Panc1 (cell line): ENCODE data around the gene USP48. TPM values are rescaled to one million over a fixed set of nuclear protein-coding genes. Genes with fewer than 3 reads are reported as not detected.

Experiments
- ATAC-seq: fragments of 200-7000 bp; cut with Tn5 transposase; 2 replicates; pipeline ENCODE4 v1.9.1; 2020; ENCODE audit warnings: mild to moderate bottlenecking, moderate library complexity
- BruUV-seq: library from RNA; stranded (reverse); fragments of 400-500 nt; replicated peaks from 2 replicates; lab custom pipeline; 2021; lab: Mats Ljungman, UMichigan
- CTCF ChIA-PET: fragments of 300-600 bp; sonication (Branson Sonifier 250); formaldehyde crosslinking; loops from one replicate; lab custom pipeline; 2022; ENCODE audit warnings: antibody characterized with exemption; lab: Charles Lee
- POLR2A ChIA-PET: fragments of 300-600 bp; sonication (Branson Sonifier 250); formaldehyde crosslinking; loops from one replicate; lab custom pipeline; 2022; ENCODE audit warnings: antibody characterized with exemption; lab: Charles Lee
- DNase-seq: peaks from one replicate; pipeline ENCODE4 v3.0.0-alpha.2; 2010; ENCODE audit warnings: low read depth, low spot score
- H3K27ac ChIP-seq: 2 replicates; pipeline ENCODE4 v1.5.1; 2011; ENCODE audit warnings: mild to moderate bottlenecking, low read length, inconsistent platforms
- H3K27me3 ChIP-seq: fragments of 200-500 bp; sonication (Bioruptor generic); 2 replicates; pipeline ENCODE4 v1.6.0; 2014; ENCODE audit warnings: low read length, inconsistent platforms; ENCODE audit not compliant: control insufficient read depth, insufficient read depth
- H3K36me3 ChIP-seq: fragments of 200-500 bp; sonication (Bioruptor generic); 2 replicates; pipeline ENCODE4 v1.5.1; 2014; ENCODE audit warnings: inconsistent platforms, mild to moderate bottlenecking, low read length, moderate library complexity; ENCODE audit not compliant: control insufficient read depth, insufficient read depth
- H3K4me1 ChIP-seq: 2 replicates; pipeline ENCODE4 v1.5.1; 2011; ENCODE audit warnings: inconsistent platforms, mild to moderate bottlenecking, low read length, moderate library complexity; ENCODE audit not compliant: control insufficient read depth, insufficient read depth
- H3K4me3 ChIP-seq, 2 experiments: 2 replicates each; pipeline ENCODE4 v1.5.1; 2011 to 2012; ENCODE audit warnings: low read depth in 2 of 2, low read length in 2 of 2, mild to moderate bottlenecking in 2 of 2, inconsistent platforms in 1 of 2, moderate library complexity in 1 of 2
- H3K9me3 ChIP-seq: fragments of 200-500 bp; sonication (Bioruptor generic); 2 replicates; pipeline ENCODE4 v1.5.1; 2014; ENCODE audit warnings: low read depth, mild to moderate bottlenecking, inconsistent platforms, low read length, moderate library complexity; ENCODE audit not compliant: control insufficient read depth, insufficient read depth
- POLR2AphosphoS5 ChIP-seq: IDR thresholded peaks from 2 replicates; pipeline ENCODE4 v1.6.1; 2012; ENCODE audit warnings: mild to moderate bottlenecking, low read depth, low read length, moderate library complexity
- SIN3A ChIP-seq: IDR thresholded peaks from 2 replicates; pipeline ENCODE4 v1.6.1; 2012; ENCODE audit warnings: low read depth, mild to moderate bottlenecking, low read length, moderate library complexity, borderline replicate concordance; ENCODE audit not compliant: insufficient read depth
- TCF7L2 ChIP-seq: IDR thresholded peaks from 2 replicates; pipeline ENCODE4 v1.6.1; 2011; ENCODE audit warnings: mild to moderate bottlenecking, low read depth, low read length, inconsistent platforms
- in situ Hi-C: cut with HindIII; loops from 2 replicates; pipeline ENCODE4 v1.10.0; 2016; ENCODE audit warnings: low sequenced_read_pairs, low pct_unique_long_range_greater_than_20kb
- intact Hi-C: fragments of 100-400 bp; cut with micrococcal nuclease; formaldehyde crosslinking; loops from one replicate; pipeline ENCODE4 v1.10.0; 2022; ENCODE audit not compliant: unreplicated experiment
- total RNA-seq: library from RNA; stranded (reverse); gene quantifications from one replicate; pipeline ENCODE4 v1.2.1, GENCODE V29; 2021; ENCODE audit not compliant: unreplicated experiment
- TF ChIP-seq, protein P1 (sequence below), 2 experiments: IDR thresholded peaks; 2 replicates each; pipeline ENCODE4 v1.6.1; 2011 to 2012; ENCODE audit warnings: low read depth in 2 of 2, control low read depth in 1 of 2, low read length in 1 of 2, mild to moderate bottlenecking in 1 of 2, moderate library complexity in 1 of 2; ENCODE audit not compliant: insufficient read depth in 1 of 2
- TF ChIP-seq, protein P2 (sequence below): fragments of 450-650 bp; IDR thresholded peaks from 2 replicates; pipeline ENCODE4 v1.5.1; 2017; ENCODE audit warnings: mild to moderate bottlenecking

USP48 gene
- total RNA-seq, 1 experiment from 2014 or later = 71.6 TPM

- H3K36me3 ChIP-seq = peaks cover 16% of the 10 kb centered on the region; the same call in 1 of the 2 replicates
- intact Hi-C loops = no loop called here
- no peak overlapping the region for H3K27ac ChIP-seq
These were observed 81.5 kb downstream of the USP48 start for GRCh38 chr1:21701401-21701800.

DNA sequence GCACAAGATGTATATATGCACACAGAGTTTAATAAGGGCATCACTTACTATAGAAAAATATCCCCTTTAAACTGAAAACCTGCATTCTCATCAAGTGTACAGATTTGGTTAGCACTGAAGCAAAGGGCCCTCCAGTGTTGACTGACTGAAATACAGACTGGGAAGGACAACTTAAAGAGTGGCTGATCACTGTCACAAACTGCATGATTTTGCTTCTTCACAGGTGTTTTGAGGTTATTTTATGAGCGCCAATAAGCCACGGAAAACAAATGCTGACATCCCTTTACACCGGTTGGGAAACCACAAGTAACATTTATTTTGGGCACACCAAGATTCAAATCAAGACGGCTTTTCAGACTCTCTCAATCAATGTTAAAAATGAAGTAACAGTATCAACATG lies 82.9 kb downstream of the USP48 start:
- intact Hi-C loops (no loop called here), in situ Hi-C loops (no loop called here)
- POLR2A ChIA-PET = no interaction called here
- Histone ChIP-seq H3K4me3 (no peak overlapping the region), H3K9me3 (no peaks in the 10 kb centered on the region), H3K4me1 (no peaks in the 10 kb centered on the region), H3K27me3 (no peaks in the 10 kb centered on the region), H3K36me3 (peaks cover 16% of the 10 kb centered on the region; the same call in 1 of the 2 replicates), H3K27ac (no peak overlapping the region)
- no peak for TF ChIP-seq POLR2AphosphoS5
- TF ChIP-seq, protein P1, sequence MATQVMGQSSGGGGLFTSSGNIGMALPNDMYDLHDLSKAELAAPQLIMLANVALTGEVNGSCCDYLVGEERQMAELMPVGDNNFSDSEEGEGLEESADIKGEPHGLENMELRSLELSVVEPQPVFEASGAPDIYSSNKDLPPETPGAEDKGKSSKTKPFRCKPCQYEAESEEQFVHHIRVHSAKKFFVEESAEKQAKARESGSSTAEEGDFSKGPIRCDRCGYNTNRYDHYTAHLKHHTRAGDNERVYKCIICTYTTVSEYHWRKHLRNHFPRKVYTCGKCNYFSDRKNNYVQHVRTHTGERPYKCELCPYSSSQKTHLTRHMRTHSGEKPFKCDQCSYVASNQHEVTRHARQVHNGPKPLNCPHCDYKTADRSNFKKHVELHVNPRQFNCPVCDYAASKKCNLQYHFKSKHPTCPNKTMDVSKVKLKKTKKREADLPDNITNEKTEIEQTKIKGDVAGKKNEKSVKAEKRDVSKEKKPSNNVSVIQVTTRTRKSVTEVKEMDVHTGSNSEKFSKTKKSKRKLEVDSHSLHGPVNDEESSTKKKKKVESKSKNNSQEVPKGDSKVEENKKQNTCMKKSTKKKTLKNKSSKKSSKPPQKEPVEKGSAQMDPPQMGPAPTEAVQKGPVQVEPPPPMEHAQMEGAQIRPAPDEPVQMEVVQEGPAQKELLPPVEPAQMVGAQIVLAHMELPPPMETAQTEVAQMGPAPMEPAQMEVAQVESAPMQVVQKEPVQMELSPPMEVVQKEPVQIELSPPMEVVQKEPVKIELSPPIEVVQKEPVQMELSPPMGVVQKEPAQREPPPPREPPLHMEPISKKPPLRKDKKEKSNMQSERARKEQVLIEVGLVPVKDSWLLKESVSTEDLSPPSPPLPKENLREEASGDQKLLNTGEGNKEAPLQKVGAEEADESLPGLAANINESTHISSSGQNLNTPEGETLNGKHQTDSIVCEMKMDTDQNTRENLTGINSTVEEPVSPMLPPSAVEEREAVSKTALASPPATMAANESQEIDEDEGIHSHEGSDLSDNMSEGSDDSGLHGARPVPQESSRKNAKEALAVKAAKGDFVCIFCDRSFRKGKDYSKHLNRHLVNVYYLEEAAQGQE (IDR thresholded peaks at IDR 0.05; ENCODE audit: insufficient read depth in 1 of 2, low read depth in 2 of 2, low read length in 1 of 2) = no peak
- 0 out of 2 replicates have a peak, but pooled peaks have one; percentile 51 for ATAC-seq
- DNase-seq = no peak
- BruUV-seq = TSS peak; percentile 61
- CTCF ChIA-PET = no interaction called here

More at GRCh38 chr1:21701401-21701800, 81.5 kb downstream of the USP48 start:
- TF ChIP-seq SIN3A (no peak), POLR2AphosphoS5 (no peak), TCF7L2 (no peak)
- TF ChIP-seq, protein P2, sequence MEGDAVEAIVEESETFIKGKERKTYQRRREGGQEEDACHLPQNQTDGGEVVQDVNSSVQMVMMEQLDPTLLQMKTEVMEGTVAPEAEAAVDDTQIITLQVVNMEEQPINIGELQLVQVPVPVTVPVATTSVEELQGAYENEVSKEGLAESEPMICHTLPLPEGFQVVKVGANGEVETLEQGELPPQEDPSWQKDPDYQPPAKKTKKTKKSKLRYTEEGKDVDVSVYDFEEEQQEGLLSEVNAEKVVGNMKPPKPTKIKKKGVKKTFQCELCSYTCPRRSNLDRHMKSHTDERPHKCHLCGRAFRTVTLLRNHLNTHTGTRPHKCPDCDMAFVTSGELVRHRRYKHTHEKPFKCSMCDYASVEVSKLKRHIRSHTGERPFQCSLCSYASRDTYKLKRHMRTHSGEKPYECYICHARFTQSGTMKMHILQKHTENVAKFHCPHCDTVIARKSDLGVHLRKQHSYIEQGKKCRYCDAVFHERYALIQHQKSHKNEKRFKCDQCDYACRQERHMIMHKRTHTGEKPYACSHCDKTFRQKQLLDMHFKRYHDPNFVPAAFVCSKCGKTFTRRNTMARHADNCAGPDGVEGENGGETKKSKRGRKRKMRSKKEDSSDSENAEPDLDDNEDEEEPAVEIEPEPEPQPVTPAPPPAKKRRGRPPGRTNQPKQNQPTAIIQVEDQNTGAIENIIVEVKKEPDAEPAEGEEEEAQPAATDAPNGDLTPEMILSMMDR = no peak
- TF ChIP-seq, protein P1 (IDR thresholded peaks at IDR 0.05; ENCODE audit: insufficient read depth in 1 of 2, low read depth in 2 of 2, low read length in 1 of 2) = no peak
- no peak for DNase-seq
- no TSS peak for BruUV-seq
- in situ Hi-C loops = no loop called here
- Histone ChIP-seq H3K4me1 (no peaks in the 10 kb centered on the region), H3K27me3 (no peaks in the 10 kb centered on the region), H3K4me3 (no peak overlapping the region), H3K9me3 (no peaks in the 10 kb centered on the region)
- POLR2A ChIA-PET = interaction anchor here (0.7 kb wide), 1 partner anchor 293 kb away, joined by 4 read pairs; no protein-coding TSS in a partner anchor
- CTCF ChIA-PET = no interaction called here
- no peak for ATAC-seq
